ENCODE data around the gene SIRT2. TPM values are rescaled to one million over a fixed set of nuclear protein-coding genes. Genes with fewer than 3 reads are reported as not detected.

Gene SIRT2
- total RNA-seq, 1 experiment from 2014 or later = 8.4 TPM

DNA sequence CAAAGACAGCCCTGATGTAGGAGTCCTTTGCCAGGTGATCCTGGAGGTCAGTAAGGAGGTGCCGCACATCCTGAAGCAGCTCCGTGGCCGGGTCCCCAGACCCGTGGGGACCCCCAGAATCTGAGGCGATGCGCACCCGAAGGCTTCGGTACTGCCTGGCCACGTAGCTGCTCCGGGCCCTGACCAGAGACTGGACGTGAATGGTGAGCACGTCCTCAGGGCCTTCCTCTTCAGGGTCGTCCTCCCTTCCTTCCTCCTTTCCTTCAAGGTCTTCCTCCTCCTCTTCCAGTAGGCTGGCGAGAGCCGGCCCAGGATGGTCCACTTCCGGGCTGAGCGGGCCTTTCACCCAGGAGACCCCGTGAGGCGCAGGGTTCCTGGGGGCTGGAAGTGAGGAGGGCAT is 28.8 kb downstream of the SIRT2 start:
- H3K4me3 Mint-ChIP-seq = peak overlapping the region; percentile 36 to 64; a peak in 4 of 5 replicates
- no peaks in the 10 kb centered on the region; the same call in 1 of the 2 replicates for H3K4me1 ChIP-seq (ENCODE audit: insufficient read depth, low read length)
- peak overlapping the region; percentile 20 for H3K4me2 ChIP-seq (ENCODE audit: insufficient read depth, insufficient read length, low read length)
- H3K36me3 Mint-ChIP-seq (ENCODE audit: insufficient read depth in 1 of 3, low read depth in 3 of 3) = no peaks in the 10 kb centered on the region
- H3K23ac ChIP-seq (ENCODE audit: insufficient read length, low read depth, low read length) = no peak overlapping the region
- H3K27me3 ChIP-seq (ENCODE audit: insufficient read depth, low read length) = peaks cover under 1% of the 10 kb centered on the region
- H2BK120ac ChIP-seq (ENCODE audit: low read depth, low read length, poor library complexity, severe bottlenecking) = no peak overlapping the region
- no peaks in the 10 kb centered on the region for H3K79me1 ChIP-seq (ENCODE audit: insufficient read depth, low read depth, low read length, poor library complexity, severe bottlenecking)
- no peaks in the 10 kb centered on the region for H3K9me3 ChIP-seq (ENCODE audit: control insufficient read depth, low read depth, low read length)
- no peak overlapping the region for H4K91ac ChIP-seq (ENCODE audit: insufficient read length, low read depth, low read length)
- no peak overlapping the region for H2BK12ac ChIP-seq (ENCODE audit: insufficient read length, low read depth, low read length)
- no CpG with 5 or more reads among the region's 19 CpGs for WGBS (ENCODE audit: extremely low coverage, insufficient read length, low lambda C conversion rate)
- H3K79me2 ChIP-seq (ENCODE audit: insufficient read depth, low read length) = no peaks in the 10 kb centered on the region
- TF ChIP-seq CTCF (conservative IDR thresholded peaks at IDR 0.05) = no peak
- no peak overlapping the region for H4K8ac ChIP-seq (replicated peaks; ENCODE audit: insufficient read length, low read depth, low read length)
- no peaks in the 10 kb centered on the region for H3K9me3 Mint-ChIP-seq
- no peak overlapping the region for H3K27ac Mint-ChIP-seq
- no peaks in the 10 kb centered on the region for H3K23me2 ChIP-seq (ENCODE audit: insufficient read length, low read depth, low read length, poor library complexity, severe bottlenecking)
- no peak overlapping the region for H2BK5ac ChIP-seq (ENCODE audit: insufficient read length, low read length)
- no peak overlapping the region for H2BK20ac ChIP-seq (ENCODE audit: low read depth, low read length, poor library complexity, severe bottlenecking)
- H3K4me1 Mint-ChIP-seq = peaks cover 11 to 19% of the 10 kb centered on the region in 2 experiments
- H3K9ac ChIP-seq (ENCODE audit: extremely low read depth, insufficient read length, low read length) = no peak overlapping the region
- peaks cover 10% of the 10 kb centered on the region for H3K27me3 Mint-ChIP-seq (ENCODE audit: low read depth)
- no peak overlapping the region for H3K14ac ChIP-seq (ENCODE audit: insufficient read depth, low read length)
- H3K18ac ChIP-seq (ENCODE audit: insufficient read length, low read depth, low read length) = no peak overlapping the region
- no peak overlapping the region for H2AFZ ChIP-seq (ENCODE audit: low read length)
- no peak for DNase-seq
- H4K20me1 ChIP-seq (ENCODE audit: control insufficient read depth, insufficient read depth, insufficient read length) = no peaks in the 10 kb centered on the region
- no peak overlapping the region for H2AK5ac ChIP-seq (ENCODE audit: insufficient read length, low read length)
- no peak overlapping the region for H3K27ac ChIP-seq (ENCODE audit: insufficient read length, low read depth, low read length)
- no peak overlapping the region for H4K5ac ChIP-seq (ENCODE audit: insufficient read length, low read depth, low read length)
- no peak overlapping the region for H2BK15ac ChIP-seq (ENCODE audit: low read depth, low read length)
- no peak overlapping the region for H3T11ph ChIP-seq (ENCODE audit: low read length)
- no peak overlapping the region for H3K4ac ChIP-seq (ENCODE audit: low read depth, low read length)
- no peak overlapping the region for H3K56ac ChIP-seq (ENCODE audit: insufficient read length, low read depth, low read length)

Data from H9 (cell line).